CD4-positive, alpha-beta T cell (primary cell): ENCODE measurements around the gene PTGER3. TPM values are rescaled to one million over a fixed set of nuclear protein-coding genes. Genes with fewer than 3 reads are reported as not detected.

Experiments
- ATAC-seq: fragments of 200-7000 bp; cut with Tn5 transposase; one replicate; pipeline ENCODE4 v1.10.0; 2022; ENCODE audit warnings: mild to moderate bottlenecking; ENCODE audit not compliant: poor library complexity
- CTCF ChIA-PET: fragments of 350-600 bp; sonication (Branson Sonifier 250); formaldehyde crosslinking; loops from one replicate; lab custom pipeline; 2021; ENCODE audit warnings: antibody characterized with exemption, inconsistent platforms; lab: Charles Lee
- POLR2A ChIA-PET: fragments of 350-600 bp; sonication (Branson Sonifier 250); formaldehyde crosslinking; loops from one replicate; lab custom pipeline; 2021; ENCODE audit warnings: antibody characterized with exemption, inconsistent platforms; lab: Charles Lee
- DNase-seq, 14 experiments: peaks; one replicate each; pipeline ENCODE4 v3.0.0-alpha.2; 2013 to 2020; ENCODE audit warnings: mixed read lengths in 2 of 14
- H3K27ac ChIP-seq, 2 donors: one replicate each; pipeline versions ENCODE4 v1.5.1 to v1.7.0; 2013; ENCODE audit warnings: low read length in 2 of 2, low read depth in 1 of 2, mild to moderate bottlenecking in 1 of 2
- H3K27me3 ChIP-seq, 2 experiments: 1 replicate in 1 of 2; 2 replicates in 1 of 2; pipeline versions ENCODE4 v1.6.1 to v1.7.0; 2013; ENCODE audit warnings: low read length in 2 of 2, control low read depth in 1 of 2, mild to moderate bottlenecking in 1 of 2, moderate library complexity in 1 of 2; ENCODE audit not compliant: insufficient read depth in 2 of 2, control insufficient read depth in 1 of 2
- H3K36me3 ChIP-seq: one replicate; pipeline ENCODE4 v1.6.1; 2013; ENCODE audit warnings: low read length, control low read depth; ENCODE audit not compliant: insufficient read depth
- H3K4me1 ChIP-seq: one replicate; pipeline ENCODE4 v1.6.1; 2013; ENCODE audit warnings: low read length, control low read depth; ENCODE audit not compliant: insufficient read depth
- H3K4me3 ChIP-seq: one replicate; pipeline ENCODE4 v1.5.1; 2013; ENCODE audit warnings: mild to moderate bottlenecking, low read length, moderate library complexity
- H3K9me3 ChIP-seq, 2 experiments: 1 replicate in 1 of 2; 2 replicates in 1 of 2; pipeline versions ENCODE4 v1.6.1 to v1.7.0; 2013; ENCODE audit warnings: low read length in 2 of 2, mild to moderate bottlenecking in 2 of 2, control low read depth in 1 of 2, moderate library complexity in 1 of 2; ENCODE audit not compliant: control insufficient read depth in 1 of 2, insufficient read depth in 1 of 2
- H3K27ac Mint-ChIP-seq: one replicate; pipeline ENCODE4 v1.8.0; 2020; ENCODE audit warnings: mixed read lengths
- H3K27me3 Mint-ChIP-seq: one replicate; pipeline ENCODE4 v1.8.0; 2021; ENCODE audit warnings: mixed read lengths
- H3K36me3 Mint-ChIP-seq: one replicate; pipeline ENCODE4 v1.8.0; 2021; ENCODE audit warnings: low read depth, mixed read lengths
- H3K4me1 Mint-ChIP-seq: one replicate; pipeline ENCODE4 v1.8.0; 2021; ENCODE audit warnings: low read depth, mixed read lengths
- H3K4me3 Mint-ChIP-seq: one replicate; pipeline ENCODE4 v1.8.0; 2020; ENCODE audit warnings: mild to moderate bottlenecking, mixed read lengths
- H3K9me3 Mint-ChIP-seq: one replicate; pipeline ENCODE4 v1.8.0; 2020; ENCODE audit warnings: mixed read lengths
- CTCF ChIP-seq: fragments of 200-600 bp; IDR thresholded peaks from one replicate; pipeline ENCODE4 v1.8.0; 2022; ENCODE audit warnings: antibody characterized with exemption, mild to moderate bottlenecking
- intact Hi-C, 2 experiments: fragments of 100-400 bp; cut with DNase I in 1 of 2; cut with micrococcal nuclease in 1 of 2; formaldehyde crosslinking; loops; one replicate each; pipeline versions ENCODE4 v1.15.1 to v1.9.0; 2023 to 2025; cut with DNase I, micrococcal nuclease
- total RNA-seq, 174 experiments: library from RNA in 2 of 174; stranded (reverse) in 2 of 174; gene quantifications; one replicate each; pipeline ENCODE4 v1.2.3 and lab custom pipeline; 2021 to 2026

The PTGER3 gene
- total RNA-seq, 2 experiments from 2014 or later = not detected

DNA sequence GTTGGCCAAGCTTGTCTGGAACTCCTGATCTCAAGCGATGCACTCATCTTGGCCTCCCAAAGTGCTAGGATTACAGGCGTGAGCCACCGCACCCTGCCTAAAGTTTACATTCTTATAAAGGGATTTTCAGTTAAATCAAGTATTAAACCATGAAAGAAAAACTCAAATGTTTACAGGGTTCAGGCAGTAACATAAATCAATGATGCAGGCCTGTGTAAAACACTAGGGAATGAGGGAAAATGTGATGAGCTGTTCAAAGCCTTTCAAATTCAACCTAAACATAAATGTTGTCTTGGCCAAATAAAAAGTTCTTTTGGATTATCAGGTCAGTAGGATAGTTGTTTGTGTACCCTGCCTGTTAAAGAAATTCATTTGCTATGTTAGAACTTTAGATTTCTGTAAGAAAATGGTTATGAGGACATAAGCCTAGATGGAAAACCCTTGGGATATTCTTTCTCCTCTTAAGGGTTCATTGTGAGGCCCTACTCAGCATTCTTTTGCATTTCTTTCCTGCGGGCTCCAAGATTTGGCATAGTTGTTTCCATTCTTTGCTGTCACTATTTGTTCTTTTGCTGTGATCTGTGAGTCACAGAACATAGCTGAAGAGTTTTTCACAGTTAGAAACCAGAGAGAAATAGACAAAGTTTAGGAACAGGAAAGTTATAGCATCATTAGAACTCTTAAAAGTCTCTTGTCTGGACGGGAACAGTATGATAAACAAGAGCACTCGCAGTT is 42.1 kb upstream of the PTGER3 start:
- DNase-seq = no peak
- no peak for ATAC-seq
- CTCF ChIA-PET = no interaction called here
- Mint-ChIP-seq H3K9me3 (no peaks in the 10 kb centered on the region), H3K4me1 (no peaks in the 10 kb centered on the region), H3K36me3 (no peaks in the 10 kb centered on the region), H3K27me3 (peaks cover 47% of the 10 kb centered on the region), H3K4me3 (no peak overlapping the region), H3K27ac (no peak overlapping the region)
- H3K36me3 ChIP-seq = no peaks in the 10 kb centered on the region
- H3K4me3 ChIP-seq = no peak overlapping the region
- no peaks in the 10 kb centered on the region for H3K4me1 ChIP-seq
- intact Hi-C loops = loop anchor here in 1 of 2 experiments (10.0 kb wide), 1 partner anchor 735 kb away; the partner anchor contains the start of gene ANKRD13C
- peaks cover 11 to 12% of the 10 kb centered on the region in 2 experiments for H3K27me3 ChIP-seq
- POLR2A ChIA-PET = interaction anchor here (0.6 kb wide), 1 partner anchor 879 kb away, joined by 3 read pairs; no protein-coding TSS in a partner anchor
- no peak overlapping the region for H3K27ac ChIP-seq
- TF ChIP-seq CTCF = no peak
- no peaks in the 10 kb centered on the region for H3K9me3 ChIP-seq

DNA sequence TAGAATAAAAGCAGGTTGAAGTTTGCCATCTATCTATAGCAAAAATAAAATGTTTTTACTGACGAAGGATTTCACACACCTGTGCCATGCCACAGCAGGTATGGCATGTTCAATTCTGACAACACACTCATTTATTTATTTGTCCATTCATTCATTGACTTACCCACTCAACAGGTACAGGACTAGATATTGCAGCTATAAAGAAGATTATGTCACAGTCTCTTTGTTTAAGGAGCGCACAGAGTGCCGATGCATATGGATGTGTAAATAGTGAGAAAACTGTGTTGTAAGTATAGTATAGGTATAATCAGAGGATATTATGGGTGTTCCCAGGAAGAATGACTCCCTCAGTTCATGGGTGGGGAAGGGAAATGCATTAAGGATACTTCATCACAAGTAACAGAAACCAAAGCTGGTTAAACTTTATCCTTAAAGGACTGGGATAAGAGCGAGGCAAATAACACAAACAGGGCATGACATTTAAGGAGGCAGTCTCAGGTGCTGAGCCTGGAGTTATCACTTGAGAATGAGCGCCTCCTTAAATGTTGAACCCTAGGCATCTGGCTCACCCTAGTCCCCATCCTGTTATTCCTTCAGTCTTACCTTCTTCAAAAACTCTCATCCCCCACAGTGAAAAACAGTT is 41.1 kb upstream of the PTGER3 start:
- Histone ChIP-seq H3K4me1 (no peaks in the 10 kb centered on the region), H3K27ac (no peak overlapping the region), H3K36me3 (no peaks in the 10 kb centered on the region), H3K27me3 (peaks cover 12 to 13% of the 10 kb centered on the region in 2 experiments), H3K4me3 (no peak overlapping the region), H3K9me3 (no peaks in the 10 kb centered on the region)
- H3K9me3 Mint-ChIP-seq = no peaks in the 10 kb centered on the region
- H3K36me3 Mint-ChIP-seq = no peaks in the 10 kb centered on the region
- H3K27ac Mint-ChIP-seq = no peak overlapping the region
- POLR2A ChIA-PET = no interaction called here
- H3K4me3 Mint-ChIP-seq = no peak overlapping the region
- CTCF ChIA-PET = no interaction called here
- no peaks in the 10 kb centered on the region for H3K4me1 Mint-ChIP-seq
- DNase-seq (no peak), ATAC-seq (no peak)
- peaks cover 56% of the 10 kb centered on the region for H3K27me3 Mint-ChIP-seq
- intact Hi-C loops = loop anchor here in 1 of 2 experiments (10.0 kb wide), 1 partner anchor 734 kb away; the partner anchor contains the start of gene ANKRD13C
- TF ChIP-seq CTCF = no peak

DNA sequence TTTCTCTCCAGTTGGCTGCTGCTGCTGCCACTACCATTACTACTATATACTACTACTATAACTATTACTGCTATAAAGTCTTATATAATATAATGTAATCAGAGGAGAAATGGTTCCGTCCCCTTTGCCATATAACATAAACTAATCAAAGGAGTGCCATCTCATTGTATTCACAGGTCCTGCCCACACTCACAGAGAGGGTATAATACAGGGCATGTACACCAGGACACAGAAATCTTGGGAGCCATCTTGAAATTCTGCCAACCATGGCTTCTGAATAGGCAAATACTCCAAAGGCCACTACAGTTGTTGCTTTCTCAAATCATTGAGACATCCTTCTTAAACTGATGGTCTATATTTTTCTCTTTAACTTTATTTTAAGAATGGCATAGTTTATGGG is 40.1 kb upstream of the PTGER3 start:
- POLR2A ChIA-PET = no interaction called here
- TF ChIP-seq CTCF = no peak
- ATAC-seq (no peak), DNase-seq (no peak)
- Histone ChIP-seq H3K36me3 (no peaks in the 10 kb centered on the region), H3K27me3 (peaks cover 12 to 21% of the 10 kb centered on the region in 2 experiments), H3K4me1 (no peaks in the 10 kb centered on the region), H3K9me3 (no peaks in the 10 kb centered on the region), H3K27ac (no peak overlapping the region), H3K4me3 (no peak overlapping the region)
- no peak overlapping the region for H3K27ac Mint-ChIP-seq
- intact Hi-C loops = loop anchor here in 1 of 2 experiments (10.0 kb wide), 1 partner anchor 733 kb away; the partner anchor contains the start of gene ANKRD13C
- no peaks in the 10 kb centered on the region for H3K4me1 Mint-ChIP-seq
- CTCF ChIA-PET = no interaction called here
- peaks cover 64% of the 10 kb centered on the region for H3K27me3 Mint-ChIP-seq
- no peaks in the 10 kb centered on the region for H3K36me3 Mint-ChIP-seq
- H3K9me3 Mint-ChIP-seq = no peaks in the 10 kb centered on the region
- no peak overlapping the region for H3K4me3 Mint-ChIP-seq
